B cell (primary cell): Measurements from ENCODE around the gene MAD1L1. TPM values are rescaled to one million over a fixed set of nuclear protein-coding genes. Genes with fewer than 3 reads are reported as not detected.

Experiments used
- ATAC-seq: fragments of 200-7000 bp; cut with Tn5 transposase; one replicate; pipeline ENCODE4 v1.10.0; 2021; ENCODE audit warnings: low read depth, mild to moderate bottlenecking, moderate number of reproducible peaks, moderate library complexity
- CTCF ChIA-PET: fragments of 350-600 bp; sonication (Branson Sonifier 250); formaldehyde crosslinking; loops from one replicate; lab custom pipeline; 2021; ENCODE audit warnings: antibody characterized with exemption, inconsistent platforms; lab: Charles Lee
- POLR2A ChIA-PET: fragments of 350-600 bp; sonication (Branson Sonifier 250); formaldehyde crosslinking; loops from one replicate; lab custom pipeline; 2021; ENCODE audit warnings: antibody characterized with exemption; lab: Charles Lee
- DNase-seq: peaks from one replicate; pipeline ENCODE4 v3.0.0; 2013
- H2AFZ ChIP-seq: 2 replicates; pipeline ENCODE4 v1.6.1; 2012; ENCODE audit warnings: mild to moderate bottlenecking, low read depth, low read length; ENCODE audit not compliant: insufficient read depth, poor library complexity, severe bottlenecking
- H3K27ac ChIP-seq, 2 donors: 1 replicate in 1 of 2; 2 replicates in 1 of 2; pipeline ENCODE4 v1.5.1; 2012 to 2013; ENCODE audit warnings: low read length in 2 of 2, mild to moderate bottlenecking in 2 of 2, moderate library complexity in 1 of 2
- H3K27me3 ChIP-seq, 4 experiments: fragments of 200-600 bp in 1 of 4; sonication (generic) in 1 of 4; replicated peaks in 1 of 4; 1 replicate in 2 of 4; 2 replicates in 2 of 4; pipeline versions ENCODE4 v1.6.1 to v1.7.0; 2013 to 2016; ENCODE audit warnings: low read length in 3 of 4, mild to moderate bottlenecking in 2 of 4, mixed read lengths in 1 of 4, moderate library complexity in 1 of 4; ENCODE audit not compliant: insufficient read depth in 4 of 4, control insufficient read depth in 3 of 4; ENCODE audit errors: control extremely low read depth in 1 of 4
- H3K36me3 ChIP-seq, 2 experiments: replicated peaks in 1 of 2; 1 replicate in 1 of 2; 2 replicates in 1 of 2; pipeline versions ENCODE4 v1.6.1 to v1.7.1; 2013; ENCODE audit warnings: low read length in 1 of 2; ENCODE audit not compliant: insufficient read depth in 2 of 2, control insufficient read depth in 1 of 2; ENCODE audit errors: control extremely low read depth in 1 of 2, extremely low read depth in 1 of 2
- H3K4me1 ChIP-seq, 2 donors: fragments of 200-600 bp in 1 of 2; sonication (generic) in 1 of 2; 1 replicate in 1 of 2; 2 replicates in 1 of 2; pipeline versions ENCODE4 v1.5.1 to v1.6.1; 2013 to 2017; ENCODE audit warnings: low read length in 2 of 2; ENCODE audit not compliant: control insufficient read depth in 2 of 2, insufficient read depth in 2 of 2
- H3K4me2 ChIP-seq: replicated peaks from 2 replicates; pipeline ENCODE3; 2012; ENCODE audit warnings: mild to moderate bottlenecking, low read depth, low read length; ENCODE audit not compliant: poor library complexity, severe bottlenecking
- H3K4me3 ChIP-seq, 5 experiments: fragments of 200-600 bp in 1 of 5; sonication (generic) in 1 of 5; 1 replicate in 3 of 5; 2 replicates in 2 of 5; pipeline versions ENCODE4 v1.5.1 to v1.7.0; 2011 to 2016; ENCODE audit warnings: low read length in 4 of 5, mild to moderate bottlenecking in 4 of 5, low read depth in 2 of 5, control low read depth in 1 of 5, moderate library complexity in 1 of 5; ENCODE audit not compliant: insufficient read depth in 1 of 5; ENCODE audit errors: control extremely low read depth in 1 of 5, extremely low read depth in 1 of 5
- H3K79me2 ChIP-seq: fragments of 200-600 bp; sonication (generic); one replicate; pipeline ENCODE4 v1.6.0; 2016; ENCODE audit warnings: low read length; ENCODE audit not compliant: control insufficient read depth, insufficient read depth
- H3K9ac ChIP-seq: fragments of 200-600 bp; sonication (generic); 2 replicates; pipeline ENCODE4 v1.6.1; 2017; ENCODE audit warnings: mild to moderate bottlenecking, low read length, moderate library complexity
- H3K9me3 ChIP-seq, 3 donors: one replicate each; pipeline versions ENCODE4 v1.6.1 to v1.7.1; 2013; ENCODE audit warnings: low read length in 2 of 3; ENCODE audit not compliant: control insufficient read depth in 2 of 3, insufficient read depth in 1 of 3; ENCODE audit errors: control extremely low read depth in 1 of 3
- H4K20me1 ChIP-seq: 2 replicates; pipeline ENCODE4 v1.6.0; 2012; ENCODE audit warnings: mild to moderate bottlenecking, low read length; ENCODE audit not compliant: insufficient read depth, control insufficient read depth, poor library complexity, severe bottlenecking
- H3K27ac Mint-ChIP-seq: one replicate; pipeline ENCODE4 v1.8.0; 2021; ENCODE audit warnings: mixed read lengths
- H3K27me3 Mint-ChIP-seq: one replicate; pipeline ENCODE4 v1.8.0; 2021; ENCODE audit warnings: mixed read lengths
- H3K4me1 Mint-ChIP-seq: one replicate; pipeline ENCODE4 v1.8.0; 2021; ENCODE audit warnings: mixed read lengths
- H3K4me3 Mint-ChIP-seq: one replicate; pipeline ENCODE4 v1.8.0; 2021; ENCODE audit warnings: mixed read lengths
- H3K9me3 Mint-ChIP-seq: one replicate; pipeline ENCODE4 v1.8.0; 2022; ENCODE audit warnings: mixed read lengths; ENCODE audit not compliant: insufficient read depth
- EZH2 ChIP-seq: IDR thresholded peaks from 2 replicates; pipeline ENCODE4 v1.6.1; 2012; ENCODE audit warnings: borderline replicate concordance, low read depth, mild to moderate bottlenecking, moderate library complexity, low read length; ENCODE audit not compliant: insufficient read depth, poor library complexity, severe bottlenecking
- WGBS: methylation state at CpG from one replicate; pipeline ENCODE4 v1.1.5; 2013; ENCODE audit warnings: missing lambda C conversion rate; ENCODE audit not compliant: insufficient coverage; 5-methylcytosine and 5-hydroxymethylcytosine counted together
- intact Hi-C: fragments of 100-400 bp; cut with micrococcal nuclease; formaldehyde crosslinking; loops from one replicate; pipeline ENCODE4 v1.10.0; 2022
- polyA plus RNA-seq: library from polyadenylated mRNA; depleted of rRNA; stranded (reverse); fragments of >200 nt; gene quantifications from 2 replicates; pipeline ENCODE4 v1.2.3, GENCODE V29; 2012
- total RNA-seq, 2 donors: library from RNA; stranded (reverse); fragments of 120-200 nt in 1 of 2; gene quantifications; 1 replicate in 1 of 2; 2 replicates in 1 of 2; pipeline versions ENCODE4 v1.2.3 to v1.2.4, GENCODE V29; 2013 to 2022
- TF ChIP-seq, protein P1 (sequence below): fragments of 200-600 bp; IDR thresholded peaks from one replicate; pipeline ENCODE4 v1.8.0; 2022; ENCODE audit warnings: antibody characterized with exemption, mild to moderate bottlenecking

MAD1L1 gene
- total and polyA plus RNA-seq, 2 donors (not counting 1 experiment from before 2014, with no cell fraction given), result 86.7 to 110 TPM

DNA sequence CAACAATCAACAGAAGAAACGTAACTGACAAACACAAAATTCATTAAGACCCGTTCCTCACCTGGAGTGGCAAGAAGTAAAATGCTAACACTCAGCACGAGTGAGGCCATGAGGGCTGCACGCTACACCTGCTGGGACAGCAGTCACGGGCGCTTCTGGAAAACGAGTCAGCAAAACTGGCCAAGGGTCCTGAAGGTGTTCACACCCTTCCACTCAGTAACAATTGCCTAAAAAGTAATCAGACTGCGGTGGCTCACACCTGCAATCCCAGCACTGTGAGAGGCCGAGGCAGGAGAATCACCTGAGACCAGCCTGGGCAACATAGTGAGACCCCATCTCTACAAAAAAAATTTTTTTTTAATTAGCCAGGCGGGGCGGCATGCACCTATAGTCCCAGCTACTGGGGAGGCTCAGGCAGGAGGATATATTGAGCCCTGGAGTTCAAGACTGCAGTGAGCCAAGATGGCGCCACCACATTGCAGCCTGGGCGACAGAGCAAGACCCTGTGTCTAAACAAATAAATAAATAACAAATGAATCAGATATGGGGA, 199.1 kb downstream of the MAD1L1 start:
- ChIA-PET POLR2A (interaction anchor here (1.3 kb wide), 1 partner anchor 36 kb away, joined by 7 read pairs; no protein-coding TSS in a partner anchor), CTCF (no interaction called here)
- no peak overlapping the region for H3K4me3 Mint-ChIP-seq
- no peaks in the 10 kb centered on the region for H3K27me3 ChIP-seq
- TF ChIP-seq, protein P1, sequence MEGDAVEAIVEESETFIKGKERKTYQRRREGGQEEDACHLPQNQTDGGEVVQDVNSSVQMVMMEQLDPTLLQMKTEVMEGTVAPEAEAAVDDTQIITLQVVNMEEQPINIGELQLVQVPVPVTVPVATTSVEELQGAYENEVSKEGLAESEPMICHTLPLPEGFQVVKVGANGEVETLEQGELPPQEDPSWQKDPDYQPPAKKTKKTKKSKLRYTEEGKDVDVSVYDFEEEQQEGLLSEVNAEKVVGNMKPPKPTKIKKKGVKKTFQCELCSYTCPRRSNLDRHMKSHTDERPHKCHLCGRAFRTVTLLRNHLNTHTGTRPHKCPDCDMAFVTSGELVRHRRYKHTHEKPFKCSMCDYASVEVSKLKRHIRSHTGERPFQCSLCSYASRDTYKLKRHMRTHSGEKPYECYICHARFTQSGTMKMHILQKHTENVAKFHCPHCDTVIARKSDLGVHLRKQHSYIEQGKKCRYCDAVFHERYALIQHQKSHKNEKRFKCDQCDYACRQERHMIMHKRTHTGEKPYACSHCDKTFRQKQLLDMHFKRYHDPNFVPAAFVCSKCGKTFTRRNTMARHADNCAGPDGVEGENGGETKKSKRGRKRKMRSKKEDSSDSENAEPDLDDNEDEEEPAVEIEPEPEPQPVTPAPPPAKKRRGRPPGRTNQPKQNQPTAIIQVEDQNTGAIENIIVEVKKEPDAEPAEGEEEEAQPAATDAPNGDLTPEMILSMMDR, result no peak
- no peak for TF ChIP-seq EZH2
- ATAC-seq (no peak), DNase-seq (no peak)
- peaks cover 36 to 45% of the 10 kb centered on the region in 2 donors for H3K4me1 ChIP-seq
- peaks cover 4% of the 10 kb centered on the region for H4K20me1 ChIP-seq
- H3K27me3 Mint-ChIP-seq, result no peaks in the 10 kb centered on the region
- no peak overlapping the region for H3K4me3 ChIP-seq
- 100% methylated on average over 9 of the region's 13 CpGs for WGBS
- H3K4me1 Mint-ChIP-seq, result peaks cover 52% of the 10 kb centered on the region
- H3K27ac Mint-ChIP-seq, result no peak overlapping the region
- no peak overlapping the region for H3K9ac ChIP-seq
- no peaks in the 10 kb centered on the region for H3K36me3 ChIP-seq
- no peak overlapping the region for H3K27ac ChIP-seq
- no peak overlapping the region for H3K4me2 ChIP-seq
- no peak overlapping the region for H2AFZ ChIP-seq
- peaks cover 2% of the 10 kb centered on the region for H3K9me3 Mint-ChIP-seq
- intact Hi-C loops, result no loop called here
- H3K79me2 ChIP-seq, result peaks cover 61% of the 10 kb centered on the region
- peaks cover 0 to 13% (median 3%) of the 10 kb centered on the region in 3 donors for H3K9me3 ChIP-seq

GRCh38 chr7:2032876-2033407, 199.8 kb downstream of the MAD1L1 start:
- DNase-seq, result no peak
- intact Hi-C loops, result no loop called here
- Mint-ChIP-seq H3K4me1 (peaks cover 47% of the 10 kb centered on the region), H3K4me3 (no peak overlapping the region), H3K27ac (no peak overlapping the region), H3K27me3 (no peaks in the 10 kb centered on the region), H3K9me3 (peaks cover 6% of the 10 kb centered on the region)
- 95% methylated on average over 19 of the region's 19 CpGs for WGBS
- Histone ChIP-seq H3K4me2 (no peak overlapping the region), H2AFZ (no peak overlapping the region), H3K9ac (no peak overlapping the region), H3K9me3 (peaks cover 0 to 21% (median 7%) of the 10 kb centered on the region in 3 donors), H3K27me3 (no peaks in the 10 kb centered on the region), H3K27ac (no peak overlapping the region), H3K4me3 (no peak overlapping the region), H3K36me3 (no peaks in the 10 kb centered on the region), H3K4me1 (peaks cover 29 to 38% of the 10 kb centered on the region in 2 donors), H3K79me2 (peaks cover 62% of the 10 kb centered on the region), H4K20me1 (peaks cover 4% of the 10 kb centered on the region)
- CTCF ChIA-PET, result no interaction called here
- no peak for ATAC-seq
- POLR2A ChIA-PET, result no interaction called here
- TF ChIP-seq, protein P1, result no peak
- no peak for TF ChIP-seq EZH2
